AG10803 (cell line): Measurements from ENCODE around the gene OTUD3.

Experiments used
- DNase-seq: peaks from one replicate; pipeline ENCODE4 v3.0.0; 2010; ENCODE audit warnings: low read depth
- H3K4me3 ChIP-seq: 2 replicates; pipeline ENCODE4 v1.5.1; 2011; ENCODE audit warnings: mild to moderate bottlenecking, low read length, control low read depth
- CTCF ChIP-seq: conservative IDR thresholded peaks from 2 replicates; pipeline ENCODE4 v1.5.1; 2011; ENCODE audit warnings: mild to moderate bottlenecking, low read length, control low read depth, inconsistent platforms

The OTUD3 gene

GRCh38 chr1:19918057-19918456 is 35.9 kb downstream of the OTUD3 start:
- TF ChIP-seq CTCF, result peak; percentile 97
- DNase-seq, result peak; percentile 82
- H3K4me3 ChIP-seq, result no peak overlapping the region

GRCh38 chr1:19920132-19920710 is 38.0 kb downstream of the OTUD3 start:
- no peak for DNase-seq
- no peak for TF ChIP-seq CTCF
- no peak overlapping the region for H3K4me3 ChIP-seq

- H3K4me3 ChIP-seq, result no peak overlapping the region
- no peak for DNase-seq
- no peak for TF ChIP-seq CTCF
Observed at GRCh38 chr1:19921310-19921709, 39.1 kb downstream of the OTUD3 start.

GRCh38 chr1:19922015-19922688 is 40.0 kb downstream of the OTUD3 start:
- no peak for DNase-seq
- no peak overlapping the region for H3K4me3 ChIP-seq
- no peak for TF ChIP-seq CTCF

GRCh38 chr1:19923137-19923952 is 41.1 kb downstream of the OTUD3 start, which contains the start of gene PLA2G2E:
Gene PLA2G2E, minus strand, starts transcription at chr1:19923617. Its CDS starts 58 bp downstream, at chr1:19923559.
- no peak for TF ChIP-seq CTCF
- no peak within 1 kb of the TSS for H3K4me3 ChIP-seq
- DNase-seq, result no peak

GRCh38 chr1:19923953-19924346 is 41.8 kb downstream of the OTUD3 start:
- DNase-seq, result no peak
- H3K4me3 ChIP-seq, result no peak overlapping the region
- TF ChIP-seq CTCF, result no peak
